ENCODE data around the gene STX17. TPM values are rescaled to one million over a fixed set of nuclear protein-coding genes. Genes with fewer than 3 reads are reported as not detected.

Gene STX17
- total and polyA plus RNA-seq, 10 of the 15 experiments (the other 5 are each of a cell fraction or from before 2014, with no cell fraction given), result 11.5 to 29.3 (median 20.0) TPM

- peaks cover 0 to 4% of the 10 kb centered on the region in 2 experiments; a peak in 1 of 4 replicates for H3K36me3 ChIP-seq (ENCODE audit: control insufficient read depth in 2 of 2, insufficient read depth in 2 of 2, low read length in 1 of 2)
- H4K20me1 ChIP-seq (ENCODE audit: control insufficient read depth, insufficient read depth), result no peaks in the 10 kb centered on the region
- H3K4me2 ChIP-seq (ENCODE audit: control insufficient read depth, insufficient read depth), result peak overlapping the region; percentile 38
- intact Hi-C loops (cut with micrococcal nuclease; ENCODE audit: unreplicated experiment) (no loop called here), in situ Hi-C loops (cut with MboI) (no loop called here)
- no TSS peak for BruUV-seq (replicated peaks)
- peak; percentile 84 for ATAC-seq
- peaks cover 4% of the 10 kb centered on the region; the same call in 2 of the 3 replicates for H3K9me3 ChIP-seq (replicated peaks; ENCODE audit: control insufficient read depth, insufficient read depth, low read length)
- H3K27ac ChIP-seq (ENCODE audit: control insufficient read depth, insufficient read depth), result no peak overlapping the region
- FAIRE-seq, result no peak
- SMC1A ChIA-PET (ENCODE audit: uncharacterized antibody, unreplicated experiment), result interaction anchor here (1.0 to 1.3 kb wide), 2 partner anchors 12 to 32 kb away, joined by 3 read pairs; no protein-coding TSS in a partner anchor
- H3K4me3 ChIP-seq, result no peak overlapping the region
- DNase-seq (ENCODE audit: low read depth, low spot score), result no peak
- H3K79me2 ChIP-seq (ENCODE audit: control insufficient read depth, insufficient read depth, low read length), result no peaks in the 10 kb centered on the region
- CTCF ChIA-PET, result interaction anchor here (0.6 to 0.9 kb wide), 3 partner anchors 39 to 770 kb away, joined by 3 to 4 read pairs (median 3); no protein-coding TSS in a partner anchor
- peaks cover 19% of the 10 kb centered on the region; the same call in 1 of the 2 replicates for H3K4me1 ChIP-seq (ENCODE audit: control insufficient read depth, insufficient read depth, low read length)
- RAD21 ChIA-PET (ENCODE audit: unreplicated experiment), result interaction anchor here (0.9 kb wide), 1 partner anchor 43 kb away, joined by 3 read pairs; no protein-coding TSS in a partner anchor
- no peak overlapping the region for H2AFZ ChIP-seq (ENCODE audit: control insufficient read depth, low read depth, low read length)
- POLR2A ChIA-PET, result no interaction called here
- 34% methylated on average over 3 of the region's 3 CpGs for WGBS (ENCODE audit: insufficient coverage, insufficient replicate concordance, low lambda C conversion rate, missing lambda C conversion rate)
- no peaks in the 10 kb centered on the region for H3K27me3 ChIP-seq (replicated peaks in 1 of 2; ENCODE audit: control insufficient read depth in 2 of 2, insufficient read depth in 2 of 2, low read length in 1 of 2)
- no peak overlapping the region for H3K9ac ChIP-seq (ENCODE audit: control insufficient read depth, insufficient read depth, low read length)
- TF ChIP-seq EGR1 (IDR thresholded peaks at IDR 0.05; ENCODE audit: borderline replicate concordance in 1 of 2, low read depth in 2 of 2, low read length in 2 of 2) (no peak), EP300 (IDR thresholded peaks at IDR 0.05; ENCODE audit: borderline replicate concordance in 1 of 2, control insufficient read depth in 1 of 2, low read depth in 2 of 2, low read length in 2 of 2) (peak in 1 of 2 experiments; percentile 49; a peak in 1 of 4 replicates), ZBTB33 (IDR thresholded peaks at IDR 0.05) (no peak), CREM (IDR thresholded peaks at IDR 0.05; ENCODE audit: low read depth) (0 out of 2 replicates have a peak, but pooled peaks have one; percentile 26), SKIL (IDR thresholded peaks at IDR 0.05; ENCODE audit: low read depth, poor library complexity, severe bottlenecking) (peak; percentile 47), MYB (IDR thresholded peaks at IDR 0.05; ENCODE audit: borderline replicate concordance, low read depth, low read length) (no peak), MEF2B (IDR thresholded peaks at IDR 0.05; ENCODE audit: partially characterized antibody, poor library complexity, severe bottlenecking) (peak; percentile 75), STAT3 (IDR thresholded peaks at IDR 0.05; ENCODE audit: low read depth, low read length) (no peak), RELB (IDR thresholded peaks at IDR 0.05; ENCODE audit: low read depth) (no peak), NFIC (IDR thresholded peaks at IDR 0.05; ENCODE audit: low read depth, low read length) (peak; percentile 85), NFYB (IDR thresholded peaks at IDR 0.05; ENCODE audit: insufficient read depth, low read depth, low read length) (no peak), ATF3 (IDR thresholded peaks at IDR 0.05; ENCODE audit: borderline replicate concordance, extremely low read depth, low read depth, low read length) (no peak), EZH2 (IDR thresholded peaks at IDR 0.05; ENCODE audit: borderline replicate concordance, control insufficient read depth, low read depth, low read length) (no peak), IRF4 (IDR thresholded peaks at IDR 0.05; ENCODE audit: low read depth, low read length) (peak; percentile 56; the same call in 1 of the 2 replicates), FOS (IDR thresholded peaks at IDR 0.05; ENCODE audit: borderline replicate concordance, extremely low read depth, insufficient read length) (no peak), MEF2A (IDR thresholded peaks at IDR 0.05; ENCODE audit: insufficient read depth, low read depth, low read length) (peak; percentile 92)
These were observed 47.5 kb downstream of the STX17 start for GRCh38 chr9:99953861-99954507.
